Activated CD4-positive, alpha-beta T cell treated with anti-CD3 and anti-CD28 coated beads, Interleukin-2, amount 50 U/mL, for 4 hours (primary cell): ENCODE results near the gene FMR1.

Experiments
- DNase-seq, 2 experiments: peaks; one replicate each; pipeline ENCODE4 v3.0.0-alpha.2; 2020

The FMR1 gene

GRCh38 chrX:147911192-147912022 lies at the start of gene FMR1:
Gene FMR1, plus strand, starts transcription at chrX:147911919. Its CDS starts 261 bp downstream, at chrX:147912180.
- peak; percentile 89 to 92 for DNase-seq

GRCh38 chrX:147875866-147876596 lies 35.7 kb upstream of the FMR1 start:
- DNase-seq: no peak

GRCh38 chrX:147876849-147877646 lies 34.7 kb upstream of the FMR1 start:
- DNase-seq: no peak

- DNase-seq: no peak
Measured at GRCh38 chrX:147877726-147878125, 34.0 kb upstream of the FMR1 start.

- no peak for DNase-seq
Measured at GRCh38 chrX:147884958-147885357, 26.8 kb upstream of the FMR1 start.

- DNase-seq: no peak
Measured at GRCh38 chrX:147890756-147891155, 21.0 kb upstream of the FMR1 start.

- no peak for DNase-seq
Measured at GRCh38 chrX:147891896-147892295, 19.8 kb upstream of the FMR1 start.

GRCh38 chrX:147893741-147894140 lies 18.0 kb upstream of the FMR1 start:
- DNase-seq: no peak

GRCh38 chrX:147894366-147894963 lies 17.3 kb upstream of the FMR1 start:
- no peak for DNase-seq

- DNase-seq: no peak
Measured at GRCh38 chrX:147897117-147897516, 14.6 kb upstream of the FMR1 start.

GRCh38 chrX:147898951-147899350 lies 12.8 kb upstream of the FMR1 start:
- no peak for DNase-seq

GRCh38 chrX:147899379-147900114 lies 12.2 kb upstream of the FMR1 start:
- DNase-seq: no peak

GRCh38 chrX:147900349-147900748 lies 11.4 kb upstream of the FMR1 start:
- DNase-seq: no peak

GRCh38 chrX:147901461-147902126 lies 10.1 kb upstream of the FMR1 start:
- DNase-seq: no peak

- DNase-seq: no peak
Measured at GRCh38 chrX:147902270-147902669, 9.4 kb upstream of the FMR1 start.

- DNase-seq: no peak
Measured at GRCh38 chrX:147908106-147908505, 3.6 kb upstream of the FMR1 start.

GRCh38 chrX:147910607-147911006 lies 1.1 kb upstream of the FMR1 start:
- DNase-seq: no peak

GRCh38 chrX:147912093-147912801 lies 528 bp downstream of the FMR1 start:
- DNase-seq: peak in 1 of 2 experiments; percentile 5

- DNase-seq: no peak
Measured at GRCh38 chrX:147913570-147913969, 1.9 kb downstream of the FMR1 start.

- DNase-seq: no peak
Measured at GRCh38 chrX:147914591-147914990, 2.9 kb downstream of the FMR1 start.
